ENCODE data around the gene MUC6. TPM values are rescaled to one million over a fixed set of nuclear protein-coding genes. Genes with fewer than 3 reads are reported as not detected.

Gene MUC6
- total and polyA plus RNA-seq, 8 donors = 25.5 to 239 (median 94.3) TPM

- peak in 1 of 6 donors; percentile 81 for DNase-seq
- Histone ChIP-seq H3K36me3 (no peaks in the 10 kb centered on the region), H3K4me1 (peaks cover 7 to 9% (median 8%) of the 10 kb centered on the region in 3 donors), H3K4me3 (no peak overlapping the region), H3K27ac (no peak overlapping the region), H3K27me3 (no peaks in the 10 kb centered on the region), H3K9me3 (no peaks in the 10 kb centered on the region)
- ATAC-seq = no peak
- WGBS, 2 donors = 75 to 86% methylated on average over 24 to 25 of the region's 25 CpGs
- intact Hi-C loops (cut with DNase I) = no loop called here
- no peak for FAIRE-seq
- TF ChIP-seq CTCF (IDR thresholded peaks at IDR 0.05) = no peak
Observed at GRCh38 chr11:1029051-1029450, 7.5 kb downstream of the MUC6 start.

GRCh38 chr11:1028616-1029015 lies 7.9 kb downstream of the MUC6 start:
- ATAC-seq (no peak), DNase-seq (peak in 2 of 6 donors; percentile 31 to 56), FAIRE-seq (no peak)
- no peaks in the 10 kb centered on the region for H3K9me3 ChIP-seq
- H3K36me3 ChIP-seq = no peaks in the 10 kb centered on the region
- TF ChIP-seq CTCF (IDR thresholded peaks at IDR 0.05) = no peak
- no peaks in the 10 kb centered on the region for H3K27me3 ChIP-seq
- WGBS, 2 donors = 83 to 85% methylated on average over 14 of the region's 14 CpGs
- no peak overlapping the region for H3K4me3 ChIP-seq
- intact Hi-C loops (cut with DNase I) = no loop called here
- no peak overlapping the region for H3K27ac ChIP-seq
- peaks cover 3 to 5% (median 5%) of the 10 kb centered on the region in 3 donors for H3K4me1 ChIP-seq

GRCh38 chr11:1028291-1028540 lies 8.3 kb downstream of the MUC6 start:
- no peak for FAIRE-seq
- Histone ChIP-seq H3K27me3 (no peaks in the 10 kb centered on the region), H3K27ac (no peak overlapping the region), H3K4me1 (peaks cover 0 to 1% (median under 1%) of the 10 kb centered on the region in 3 donors), H3K9me3 (no peaks in the 10 kb centered on the region), H3K4me3 (no peak overlapping the region), H3K36me3 (no peaks in the 10 kb centered on the region)
- ATAC-seq = no peak
- no peak for TF ChIP-seq CTCF (IDR thresholded peaks at IDR 0.05)
- intact Hi-C loops (cut with DNase I) = no loop called here
- no peak for DNase-seq
- 87 to 95% methylated on average over 17 of the region's 17 CpGs for WGBS, 2 donors

- DNase-seq = peak in 2 of 6 donors; percentile 44 to 79
- intact Hi-C loops (cut with DNase I) = no loop called here
- TF ChIP-seq CTCF (IDR thresholded peaks at IDR 0.05) = no peak
- ATAC-seq = no peak
- WGBS, 2 donors = 85 to 93% methylated on average over 36 of the region's 36 CpGs
- Histone ChIP-seq H3K27ac (no peak overlapping the region), H3K9me3 (no peaks in the 10 kb centered on the region), H3K36me3 (no peaks in the 10 kb centered on the region), H3K4me1 (no peaks in the 10 kb centered on the region), H3K4me3 (no peak overlapping the region), H3K27me3 (no peaks in the 10 kb centered on the region)
- FAIRE-seq = no peak
Observed at GRCh38 chr11:1027483-1028290, 8.8 kb downstream of the MUC6 start.
